Fibroblast of pulmonary artery (primary cell): ENCODE data around the gene DHRS1.
"Not testable (repeated sequence)": the region's sequence is repeated elsewhere in the genome, so short reads cannot be mapped to it uniquely, and the experiment has no call there.

Source experiments
- DNase-seq: peaks from one replicate; pipeline ENCODE4 v3.0.0-alpha.2; 2010; ENCODE audit warnings: low read depth
- H3K4me3 ChIP-seq: replicated peaks from 2 replicates; pipeline ENCODE4 v1.5.1; 2011; ENCODE audit warnings: low read depth, mild to moderate bottlenecking, control low read depth, low read length, moderate library complexity
- CTCF ChIP-seq: IDR thresholded peaks from 2 replicates; pipeline ENCODE4 v1.5.1; 2011; ENCODE audit warnings: mild to moderate bottlenecking, control low read depth, low read length, inconsistent platforms; ENCODE audit errors: missing control alignments

DHRS1 gene

GRCh38 chr14:24247422-24247821 lies 52.2 kb downstream of the DHRS1 start:
- no peak for DNase-seq
- TF ChIP-seq CTCF = no peak
- H3K4me3 ChIP-seq = no peak overlapping the region

- TF ChIP-seq CTCF = no peak
- no peak for DNase-seq
- no peak overlapping the region for H3K4me3 ChIP-seq
Measured at GRCh38 chr14:24246765-24247212, 52.8 kb downstream of the DHRS1 start.

GRCh38 chr14:24245350-24245749 lies 54.2 kb downstream of the DHRS1 start:
- DNase-seq, H3K4me3 ChIP-seq: not testable (repeated sequence)

GRCh38 chr14:24243336-24243836 lies 56.2 kb downstream of the DHRS1 start:
- H3K4me3 ChIP-seq = peak overlapping the region; percentile 86
- DNase-seq = no peak
- no peak for TF ChIP-seq CTCF

GRCh38 chr14:24241829-24242443 lies 57.6 kb downstream of the DHRS1 start:
- H3K4me3 ChIP-seq = peak overlapping the region; percentile 86
- peak; percentile 37 for TF ChIP-seq CTCF
- DNase-seq = peak; percentile 89
